Thoracic aorta (tissue), 2 donors: ENCODE data around the gene PCDHGA11. TPM values are rescaled to one million over a fixed set of nuclear protein-coding genes. Genes with fewer than 3 reads are reported as not detected.
"Not testable (repeated sequence)": the region's sequence is repeated elsewhere in the genome, so short reads cannot be mapped to it uniquely, and the experiment has no call there.

ENCODE experiments used
- ATAC-seq: fragments of 150-250 bp; one replicate; pipeline ENCODE4 v1.8.0; 2017; ENCODE audit warnings: low read depth; ENCODE audit not compliant: insufficient number of reproducible peaks, low FRiP score
- DNase-seq: peaks from one replicate; pipeline ENCODE4 v3.0.0-alpha.2; 2020; ENCODE audit warnings: low spot score
- H3K27ac ChIP-seq, 2 donors: fragments of 200-600 bp; sonication (generic); 1 replicate in 1 of 2; 2 replicates in 1 of 2; pipeline ENCODE4 v1.5.1; 2016; ENCODE audit warnings: mild to moderate bottlenecking in 2 of 2, moderate library complexity in 2 of 2
- H3K27me3 ChIP-seq: fragments of 200-600 bp; sonication (generic); replicated peaks from 2 replicates; pipeline ENCODE4 v1.6.0; 2016; ENCODE audit warnings: mild to moderate bottlenecking; ENCODE audit not compliant: insufficient read depth
- H3K36me3 ChIP-seq: fragments of 200-600 bp; sonication (generic); one replicate; pipeline ENCODE4 v1.5.1; 2016
- H3K4me1 ChIP-seq, 2 donors: fragments of 200-600 bp; sonication (generic); 1 replicate in 1 of 2; 2 replicates in 1 of 2; pipeline versions ENCODE4 v1.5.1 to v1.6.0; 2016; ENCODE audit warnings: low read depth in 2 of 2, mild to moderate bottlenecking in 1 of 2; ENCODE audit not compliant: control insufficient read depth in 1 of 2
- H3K4me3 ChIP-seq: fragments of 200-600 bp; sonication (generic); 2 replicates; pipeline ENCODE4 v1.5.1; 2016; ENCODE audit warnings: mild to moderate bottlenecking
- H3K9me3 ChIP-seq: fragments of 200-600 bp; sonication (generic); 2 replicates; pipeline ENCODE4 v1.5.1; 2016
- CTCF ChIP-seq: fragments of 200-600 bp; sonication (generic); IDR thresholded peaks from one replicate; pipeline ENCODE4 v1.5.1; 2019; ENCODE audit warnings: antibody characterized with exemption
- total RNA-seq, 2 donors: library from RNA; depleted of rRNA; stranded (reverse); fragments of >200 nt; gene quantifications; one replicate each; pipeline versions ENCODE4 v1.1.0 to v1.2.3, GENCODE V29; 2016

PCDHGA11 gene
- total RNA-seq, 2 donors from 2014 or later = 10.4 to 11.6 TPM

DNA sequence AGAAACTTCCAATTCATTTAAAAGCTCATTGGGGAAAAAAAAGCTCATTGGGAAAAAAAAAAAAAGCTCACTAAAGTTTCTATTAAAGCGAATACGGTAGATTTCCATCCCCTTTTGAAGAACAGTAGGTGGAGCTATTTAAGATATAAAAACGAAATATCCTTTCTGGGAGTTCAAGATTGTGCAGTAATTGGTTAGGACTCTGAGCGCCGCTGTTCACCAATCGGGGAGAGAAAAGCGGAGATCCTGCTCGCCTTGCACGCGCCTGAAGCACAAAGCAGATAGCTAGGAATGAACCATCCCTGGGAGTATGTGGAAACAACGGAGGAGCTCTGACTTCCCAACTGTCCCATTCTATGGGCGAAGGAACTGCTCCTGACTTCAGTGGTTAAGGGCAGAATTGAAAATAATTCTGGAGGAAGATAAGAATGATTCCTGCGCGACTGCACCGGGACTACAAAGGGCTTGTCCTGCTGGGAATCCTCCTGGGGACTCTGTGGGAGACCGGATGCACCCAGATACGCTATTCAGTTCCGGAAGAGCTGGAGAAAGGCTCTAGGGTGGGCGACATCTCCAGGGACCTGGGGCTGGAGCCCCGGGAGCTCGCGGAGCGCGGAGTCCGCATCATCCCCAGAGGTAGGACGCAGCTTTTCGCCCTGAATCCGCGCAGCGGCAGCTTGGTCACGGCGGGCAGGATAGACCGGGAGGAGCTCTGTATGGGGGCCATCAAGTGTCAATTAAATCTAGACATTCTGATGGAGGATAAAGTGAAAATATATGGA, 9.7 kb downstream of the PCDHGA11 start, which contains the start of gene PCDHGA12:
TSS of gene PCDHGA12 (plus strand) at position 176 of the 782 bp plus-strand sequence. CDS start at position 429, 253 bp downstream.
- Histone ChIP-seq H3K27ac (no peak within 1 kb of the TSS), H3K9me3 (peaks cover 93% of the 10 kb centered on the region), H3K27me3 (no peaks in the 10 kb centered on the region), H3K4me1 (no peaks in the 10 kb centered on the region), H3K4me3 (peak within 1 kb of the TSS; percentile 57), H3K36me3 (no peaks in the 10 kb centered on the region)
- ATAC-seq = no peak
- DNase-seq = no peak
- no peak for TF ChIP-seq CTCF

DNA sequence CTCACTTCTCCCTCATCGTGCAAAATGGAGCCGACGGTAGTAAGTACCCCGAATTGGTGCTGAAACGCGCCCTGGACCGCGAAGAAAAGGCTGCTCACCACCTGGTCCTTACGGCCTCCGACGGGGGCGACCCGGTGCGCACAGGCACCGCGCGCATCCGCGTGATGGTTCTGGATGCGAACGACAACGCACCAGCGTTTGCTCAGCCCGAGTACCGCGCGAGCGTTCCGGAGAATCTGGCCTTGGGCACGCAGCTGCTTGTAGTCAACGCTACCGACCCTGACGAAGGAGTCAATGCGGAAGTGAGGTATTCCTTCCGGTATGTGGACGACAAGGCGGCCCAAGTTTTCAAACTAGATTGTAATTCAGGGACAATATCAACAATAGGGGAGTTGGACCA, 10.4 kb downstream of the PCDHGA11 start:
- no peaks in the 10 kb centered on the region for H3K27me3 ChIP-seq
- no peaks in the 10 kb centered on the region for H3K36me3 ChIP-seq
- H3K4me1 ChIP-seq = no peaks in the 10 kb centered on the region
- H3K9me3 ChIP-seq = peaks cover 93% of the 10 kb centered on the region
- no peak for ATAC-seq
- H3K4me3 ChIP-seq = peak overlapping the region; percentile 57
- H3K27ac ChIP-seq = no peak overlapping the region
- no peak for DNase-seq
- no peak for TF ChIP-seq CTCF

GRCh38 chr5:141432308-141432707, 11.5 kb downstream of the PCDHGA11 start:
- not testable (repeated sequence) for H3K4me1 ChIP-seq, H3K4me3 ChIP-seq, H3K36me3 ChIP-seq, H3K27me3 ChIP-seq, DNase-seq, H3K27ac ChIP-seq, ATAC-seq
- peaks cover 86% of the 10 kb centered on the region for H3K9me3 ChIP-seq

DNA sequence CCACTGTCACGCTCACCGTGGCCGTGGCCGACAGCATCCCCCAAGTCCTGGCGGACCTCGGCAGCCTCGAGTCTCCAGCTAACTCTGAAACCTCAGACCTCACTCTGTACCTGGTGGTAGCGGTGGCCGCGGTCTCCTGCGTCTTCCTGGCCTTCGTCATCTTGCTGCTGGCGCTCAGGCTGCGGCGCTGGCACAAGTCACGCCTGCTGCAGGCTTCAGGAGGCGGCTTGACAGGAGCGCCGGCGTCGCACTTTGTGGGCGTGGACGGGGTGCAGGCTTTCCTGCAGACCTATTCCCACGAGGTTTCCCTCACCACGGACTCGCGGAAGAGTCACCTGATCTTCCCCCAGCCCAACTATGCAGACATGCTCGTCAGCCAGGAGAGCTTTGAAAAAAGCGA, 11.9 kb downstream of the PCDHGA11 start:
- H3K27me3 ChIP-seq, H3K4me3 ChIP-seq, H3K27ac ChIP-seq: not testable (repeated sequence)

GRCh38 chr5:141434006-141434405, 13.2 kb downstream of the PCDHGA11 start:
- Histone ChIP-seq H3K27ac (no peak overlapping the region), H3K27me3 (no peaks in the 10 kb centered on the region), H3K36me3 (peaks cover under 1% of the 10 kb centered on the region), H3K9me3 (peaks cover 83% of the 10 kb centered on the region), H3K4me1 (no peaks in the 10 kb centered on the region), H3K4me3 (no peak overlapping the region)
- DNase-seq = no peak
- ATAC-seq = no peak
- TF ChIP-seq CTCF = no peak

More for the DNA sequence above, 11.9 kb downstream of the PCDHGA11 start:
- ATAC-seq, DNase-seq, H3K36me3 ChIP-seq, H3K4me1 ChIP-seq: not testable (repeated sequence)
- H3K9me3 ChIP-seq = peaks cover 86% of the 10 kb centered on the region

DNA sequence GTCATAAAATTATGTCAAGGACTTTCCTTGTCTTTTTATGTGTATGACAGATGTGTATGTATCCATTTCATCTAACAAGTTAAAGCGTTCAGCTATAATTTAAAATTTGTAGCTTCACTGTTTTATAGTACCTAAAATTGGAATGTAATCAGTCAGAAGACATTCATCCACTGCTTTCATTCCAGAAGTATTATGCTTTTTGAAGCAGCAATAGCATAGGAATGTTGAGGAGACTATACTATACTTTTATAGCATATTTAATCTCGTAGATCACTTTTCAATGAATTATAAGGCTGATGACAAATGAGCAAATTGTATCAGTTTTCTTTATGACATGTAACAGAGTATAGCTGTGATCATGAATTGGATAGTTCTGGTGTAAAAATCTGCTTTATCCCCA, 16.4 kb downstream of the PCDHGA11 start:
- ATAC-seq (no peak), DNase-seq (no peak)
- TF ChIP-seq CTCF = no peak
- no peak overlapping the region for H3K4me3 ChIP-seq
- H3K36me3 ChIP-seq = peaks cover 6% of the 10 kb centered on the region
- H3K27me3 ChIP-seq = no peaks in the 10 kb centered on the region
- peaks cover 84% of the 10 kb centered on the region for H3K9me3 ChIP-seq
- no peaks in the 10 kb centered on the region for H3K4me1 ChIP-seq
- no peak overlapping the region for H3K27ac ChIP-seq
